Cardiac muscle cell (in vitro differentiated cells and primary cell): Measurements from ENCODE around the gene LPIN3. TPM values are rescaled to one million over a fixed set of nuclear protein-coding genes. Genes with fewer than 3 reads are reported as not detected.
"Not testable (repeated sequence)": the region's sequence is repeated elsewhere in the genome, so short reads cannot be mapped to it uniquely, and the experiment has no call there.

Source experiments
- DNase-seq, 2 donors: peaks; one replicate each; pipeline versions ENCODE4 v3.0.0 to v3.0.0-alpha.2; 2010 to 2017; ENCODE audit warnings: low read depth in 1 of 2, low spot score in 1 of 2
- H3K27ac ChIP-seq: fragments of 200-600 bp; sonication (generic); 2 replicates; pipeline ENCODE4 v1.5.1; 2016
- H3K27me3 ChIP-seq: fragments of 200-600 bp; sonication (generic); 2 replicates; pipeline ENCODE4 v1.6.0; 2016; ENCODE audit warnings: control low read depth
- H3K36me3 ChIP-seq: fragments of 200-600 bp; sonication (generic); 2 replicates; pipeline ENCODE4 v1.5.1; 2016; ENCODE audit warnings: control low read depth
- H3K4me1 ChIP-seq: fragments of 200-600 bp; sonication (generic); 2 replicates; pipeline ENCODE4 v1.8.1; 2017; ENCODE audit warnings: low read depth, mild to moderate bottlenecking, mixed run types
- H3K4me3 ChIP-seq: fragments of 200-600 bp; sonication (generic); 2 replicates; pipeline ENCODE4 v1.5.1; 2016; ENCODE audit warnings: mild to moderate bottlenecking
- H3K9me3 ChIP-seq: fragments of 200-600 bp; sonication (generic); 2 replicates; pipeline ENCODE4 v1.5.1; 2017; ENCODE audit warnings: low read depth, mild to moderate bottlenecking, control low read depth
- CTCF ChIP-seq: IDR thresholded peaks from 2 replicates; pipeline ENCODE4 v1.5.1; 2012; ENCODE audit warnings: low read depth, mild to moderate bottlenecking, low read length
- polyA plus RNA-seq: library from polyadenylated mRNA; unstranded; fragments of >200 nt; fragmentation: Nextera tagmentation; extraction: Ambion mirVana; gene quantifications from 2 replicates; pipeline ENCODE4 v1.2.1, GENCODE V29; 2016
- total RNA-seq: library from RNA; depleted of rRNA; stranded (reverse); fragments of >200 nt; gene quantifications from 2 replicates; pipeline ENCODE4 v1.2.3, GENCODE V29; 2016

Gene LPIN3
- total and polyA plus RNA-seq, 2 experiments from 2014 or later, result 11.2 to 17.0 TPM

GRCh38 chr20:41308726-41309413, 31.8 kb upstream of the LPIN3 start:
- Histone ChIP-seq H3K27ac (no peak overlapping the region), H3K9me3 (no peaks in the 10 kb centered on the region)

GRCh38 chr20:41309817-41310216, 30.8 kb upstream of the LPIN3 start:
- H3K4me1 ChIP-seq, result no peaks in the 10 kb centered on the region
- H3K9me3 ChIP-seq, result no peaks in the 10 kb centered on the region
- H3K4me3 ChIP-seq, result no peak overlapping the region
- H3K27me3 ChIP-seq, result no peaks in the 10 kb centered on the region
- peak in 1 of 2 donors; percentile 80 for DNase-seq
- no peaks in the 10 kb centered on the region for H3K36me3 ChIP-seq
- no peak overlapping the region for H3K27ac ChIP-seq
- no peak for TF ChIP-seq CTCF

More at GRCh38 chr20:41308726-41309413, 31.8 kb upstream of the LPIN3 start:
- no peaks in the 10 kb centered on the region for H3K4me1 ChIP-seq
- no peak overlapping the region for H3K4me3 ChIP-seq
- no peaks in the 10 kb centered on the region for H3K36me3 ChIP-seq
- no peak for TF ChIP-seq CTCF
- peak in 1 of 2 donors; percentile 82 for DNase-seq
- H3K27me3 ChIP-seq, result no peaks in the 10 kb centered on the region

- not testable (repeated sequence) for DNase-seq, H3K36me3 ChIP-seq
Observed at GRCh38 chr20:41312009-41312408, 28.6 kb upstream of the LPIN3 start.

GRCh38 chr20:41314386-41314785, 26.2 kb upstream of the LPIN3 start:
- Histone ChIP-seq H3K9me3 (no peaks in the 10 kb centered on the region), H3K27me3 (no peaks in the 10 kb centered on the region), H3K36me3 (no peaks in the 10 kb centered on the region), H3K4me3 (no peak overlapping the region), H3K4me1 (peaks cover 8% of the 10 kb centered on the region), H3K27ac (no peak overlapping the region)
- no peak for DNase-seq
- TF ChIP-seq CTCF, result no peak

More at GRCh38 chr20:41312009-41312408, 28.6 kb upstream of the LPIN3 start:
- H3K4me1 ChIP-seq, H3K27ac ChIP-seq, H3K4me3 ChIP-seq, H3K27me3 ChIP-seq, H3K9me3 ChIP-seq: not testable (repeated sequence)

GRCh38 chr20:41316051-41316450, 24.6 kb upstream of the LPIN3 start:
- no peak overlapping the region for H3K27ac ChIP-seq
- no peak overlapping the region for H3K4me3 ChIP-seq
- TF ChIP-seq CTCF, result no peak

More at GRCh38 chr20:41316051-41316450, 24.6 kb upstream of the LPIN3 start:
- no peaks in the 10 kb centered on the region for H3K9me3 ChIP-seq
- H3K27me3 ChIP-seq, result no peaks in the 10 kb centered on the region
- H3K36me3 ChIP-seq, result no peaks in the 10 kb centered on the region
- DNase-seq, result no peak
- peaks cover 8% of the 10 kb centered on the region for H3K4me1 ChIP-seq
